Transverse colon (tissue), 4 donors: ENCODE results near the gene HDAC4. TPM values are rescaled to one million over a fixed set of nuclear protein-coding genes. Genes with fewer than 3 reads are reported as not detected.
A peak's percentile ranks its signal among the peaks of the same experiment; 100 is the strongest.

Experiments used
- DNase-seq: peaks from one replicate; pipeline ENCODE4 v3.0.0-alpha.2; 2019
- H3K27ac ChIP-seq, 4 donors: fragments of 200-600 bp; sonication (generic); 2 replicates each; pipeline ENCODE4 v1.5.1; 2016 to 2018; ENCODE audit warnings: inconsistent platforms in 4 of 4
- H3K27me3 ChIP-seq: fragments of 200-600 bp; sonication (generic); 2 replicates; pipeline ENCODE4 v1.5.1; 2017; ENCODE audit warnings: inconsistent platforms
- H3K36me3 ChIP-seq, 4 donors: fragments of 200-600 bp; sonication (generic); 2 replicates each; pipeline ENCODE4 v1.5.1; 2017 to 2019; ENCODE audit warnings: inconsistent platforms in 4 of 4
- H3K4me1 ChIP-seq, 4 donors: fragments of 200-600 bp; sonication (generic); 2 replicates each; pipeline ENCODE4 v1.5.1; 2017 to 2020; ENCODE audit warnings: inconsistent platforms in 4 of 4
- H3K4me3 ChIP-seq, 4 donors: fragments of 200-600 bp; sonication (generic); 1 replicate in 1 of 4; 2 replicates in 3 of 4; pipeline versions ENCODE4 v1.5.1 to v1.6.1; 2017 to 2019; ENCODE audit warnings: inconsistent platforms in 4 of 4
- H3K9me3 ChIP-seq, 2 donors: fragments of 200-600 bp; sonication (generic); 2 replicates each; pipeline ENCODE4 v1.5.1; 2017 to 2019; ENCODE audit warnings: inconsistent platforms in 2 of 2
- CTCF ChIP-seq, 5 experiments: fragments of 200-600 bp in 3 of 5; fragments of 450-650 bp in 2 of 5; sonication (generic) in 3 of 5; IDR thresholded peaks; 1 replicate in 2 of 5; 2 replicates in 3 of 5; pipeline ENCODE4 v1.5.1; 2016 to 2017; ENCODE audit warnings: antibody characterized with exemption in 5 of 5, inconsistent platforms in 3 of 5, mild to moderate bottlenecking in 2 of 5, moderate library complexity in 1 of 5
- EP300 ChIP-seq: sonication (generic); formaldehyde crosslinking; IDR thresholded peaks from one replicate; pipeline ENCODE4 v1.6.1; 2017; ENCODE audit warnings: antibody characterized with exemption, low read depth
- POLR2A ChIP-seq: fragments of 450-650 bp; IDR thresholded peaks from one replicate; pipeline ENCODE4 v1.6.1; 2016; ENCODE audit warnings: antibody characterized with exemption, mild to moderate bottlenecking, moderate library complexity
- POLR2AphosphoS5 ChIP-seq, 3 donors: sonication (generic); formaldehyde crosslinking; IDR thresholded peaks; one replicate each; pipeline ENCODE4 v1.6.1; 2016; ENCODE audit warnings: antibody characterized with exemption in 3 of 3
- WGBS, 2 donors: methylation state at CpG; one replicate each; pipeline ENCODE4 v1.1.5; 2018; ENCODE audit warnings: low coverage in 1 of 2; 5-methylcytosine and 5-hydroxymethylcytosine counted together
- in situ Hi-C, 4 donors: fragments of 200-750 bp; cut with MboI; loops; one replicate each; pipeline versions ENCODE4 v1.15.0 to v1.15.1; 2017; ENCODE audit warnings: low sequenced_read_pairs in 3 of 4, low pct_ligation_motif_present in 1 of 4, low pct_unique_long_range_greater_than_20kb in 1 of 4
- intact Hi-C: fragments of 100-400 bp; cut with DNase I; formaldehyde crosslinking; loops from one replicate; pipeline ENCODE4 v1.15.1; 2023; ENCODE audit warnings: low total_unique reads
- total RNA-seq, 4 donors: library from RNA; depleted of rRNA; stranded (reverse); fragments of >200 nt; gene quantifications; one replicate each; pipeline ENCODE4 v1.1.0, GENCODE V29; 2016

Gene HDAC4
- total RNA-seq, 4 donors from 2014 or later = 33.9 to 192 (median 112) TPM

GRCh38 chr2:239287461-239287860 is 113.4 kb downstream of the HDAC4 start:
- Histone ChIP-seq H3K9me3 (no peaks in the 10 kb centered on the region), H3K36me3 (no peaks in the 10 kb centered on the region), H3K27ac (peak overlapping the region; percentile 68 to 80 (median 75)), H3K4me1 (peaks cover 23 to 78% (median 64%) of the 10 kb centered on the region in 4 donors), H3K27me3 (no peaks in the 10 kb centered on the region), H3K4me3 (no peak overlapping the region)
- 46 to 70% methylated on average over 3 to 5 of the region's 5 CpGs for WGBS, 2 donors
- DNase-seq = no peak
- TF ChIP-seq POLR2AphosphoS5 (IDR thresholded peaks at IDR 0.05) = no peak
- in situ Hi-C loops = no loop called here
- intact Hi-C loops = no loop called here

- H3K36me3 ChIP-seq = no peaks in the 10 kb centered on the region
- intact Hi-C loops (no loop called here), in situ Hi-C loops (no loop called here)
- peak overlapping the region in 3 of 4 donors; percentile 68 to 75 (median 75) for H3K27ac ChIP-seq
- no peak overlapping the region for H3K4me3 ChIP-seq
- H3K27me3 ChIP-seq = no peaks in the 10 kb centered on the region
- no peaks in the 10 kb centered on the region for H3K9me3 ChIP-seq
- WGBS, 2 donors = 81% methylated on average over 10 of the region's 10 CpGs; no CpG with 5 or more reads in 1 of the 2 donors
- DNase-seq = peak; percentile 7
- TF ChIP-seq CTCF (IDR thresholded peaks at IDR 0.05) = no peak
- no peak for TF ChIP-seq EP300
- no peak for TF ChIP-seq POLR2A
- no peak for TF ChIP-seq POLR2AphosphoS5 (IDR thresholded peaks at IDR 0.05)
- H3K4me1 ChIP-seq = peaks cover 18 to 74% (median 59%) of the 10 kb centered on the region in 4 donors
Observed at GRCh38 chr2:239286901-239287300, 113.9 kb downstream of the HDAC4 start.

- Histone ChIP-seq H3K36me3 (no peaks in the 10 kb centered on the region), H3K27me3 (no peaks in the 10 kb centered on the region), H3K4me3 (peak overlapping the region in 1 of 4 donors; percentile 43), H3K27ac (peak overlapping the region; percentile 56 to 73 (median 70)), H3K4me1 (peaks cover 17 to 64% (median 54%) of the 10 kb centered on the region in 4 donors), H3K9me3 (no peaks in the 10 kb centered on the region)
- intact Hi-C loops = no loop called here
- in situ Hi-C loops = no loop called here
- no peak for DNase-seq
- TF ChIP-seq EP300 = no peak
- TF ChIP-seq CTCF (IDR thresholded peaks at IDR 0.05) = no peak
- TF ChIP-seq POLR2AphosphoS5 (IDR thresholded peaks at IDR 0.05) = no peak
- TF ChIP-seq POLR2A = no peak
- 63 to 75% methylated on average over 3 of the region's 3 CpGs for WGBS, 2 donors
Observed at GRCh38 chr2:239285932-239286230, 114.9 kb downstream of the HDAC4 start.

GRCh38 chr2:239285071-239285931 is 115.5 kb downstream of the HDAC4 start:
- in situ Hi-C loops (no loop called here), intact Hi-C loops (no loop called here)
- WGBS, 2 donors = 16 to 29% methylated on average over 11 to 26 of the region's 26 CpGs
- DNase-seq = peak; percentile 34
- Histone ChIP-seq H3K27ac (peak overlapping the region; percentile 56 to 73 (median 70)), H3K9me3 (no peaks in the 10 kb centered on the region), H3K4me3 (peak overlapping the region in 2 of 4 donors; percentile 18 to 43), H3K36me3 (no peaks in the 10 kb centered on the region), H3K27me3 (no peaks in the 10 kb centered on the region), H3K4me1 (peaks cover 17 to 58% (median 51%) of the 10 kb centered on the region in 4 donors)
- TF ChIP-seq CTCF (IDR thresholded peaks at IDR 0.05) = no peak
- TF ChIP-seq EP300 = no peak
- TF ChIP-seq POLR2A = no peak
